Stimulated activated CD8-positive, alpha-beta memory T cell treated with anti-CD3 and anti-CD28 coated beads, Interleukin-12 subunit alpha, Interleukin-12 subunit beta, amount 100 ng/mL, for 4 hours (primary cell): ENCODE data around the gene CMBL.
"Not testable (repeated sequence)": the region's sequence is repeated elsewhere in the genome, so short reads cannot be mapped to it uniquely, and the experiment has no call there.

Source experiments
- DNase-seq: peaks from one replicate; pipeline ENCODE4 v3.0.0-alpha.2; 2020; ENCODE audit warnings: low read depth

CMBL gene

GRCh38 chr5:10333154-10334006 lies 25.7 kb upstream of the CMBL start:
- no peak for DNase-seq

GRCh38 chr5:10332301-10332700 lies 24.6 kb upstream of the CMBL start:
- no peak for DNase-seq

GRCh38 chr5:10331341-10331796 lies 23.7 kb upstream of the CMBL start:
- DNase-seq: no peak

DNA sequence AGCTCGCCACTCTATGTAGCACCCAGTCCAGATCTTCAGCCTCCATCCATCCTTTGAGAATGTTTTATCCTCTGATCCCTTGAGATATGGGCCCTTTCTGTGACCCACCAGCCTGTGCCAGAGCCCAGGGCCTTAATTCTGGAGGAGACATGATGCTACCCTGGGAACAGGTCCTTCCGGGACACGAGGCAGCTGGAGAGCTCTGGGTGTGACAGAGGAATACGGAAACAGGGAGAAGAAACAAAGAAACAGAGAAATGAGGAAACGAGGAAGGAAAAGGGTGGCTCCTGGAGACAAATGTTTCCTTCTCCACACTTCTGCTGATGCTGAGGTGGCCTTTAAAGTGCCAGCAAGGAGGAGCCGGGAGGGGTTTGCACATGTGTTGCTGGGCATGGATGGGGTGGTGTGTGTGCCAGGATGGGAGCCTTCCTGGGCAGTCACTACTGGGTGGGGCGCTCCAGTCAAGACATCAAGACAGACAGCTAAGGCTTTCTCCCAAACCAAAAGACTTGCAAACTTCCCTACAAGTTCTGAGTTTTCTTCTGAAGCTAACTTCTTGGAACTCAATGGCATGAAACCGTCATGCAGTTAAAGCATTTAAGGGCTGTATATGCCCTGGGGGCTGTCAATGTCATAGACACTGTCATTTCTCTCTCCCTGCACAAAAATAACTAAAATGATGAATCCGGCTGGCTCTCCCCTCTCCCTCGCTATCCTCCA lies 23.0 kb upstream of the CMBL start:
- no peak for DNase-seq

DNA sequence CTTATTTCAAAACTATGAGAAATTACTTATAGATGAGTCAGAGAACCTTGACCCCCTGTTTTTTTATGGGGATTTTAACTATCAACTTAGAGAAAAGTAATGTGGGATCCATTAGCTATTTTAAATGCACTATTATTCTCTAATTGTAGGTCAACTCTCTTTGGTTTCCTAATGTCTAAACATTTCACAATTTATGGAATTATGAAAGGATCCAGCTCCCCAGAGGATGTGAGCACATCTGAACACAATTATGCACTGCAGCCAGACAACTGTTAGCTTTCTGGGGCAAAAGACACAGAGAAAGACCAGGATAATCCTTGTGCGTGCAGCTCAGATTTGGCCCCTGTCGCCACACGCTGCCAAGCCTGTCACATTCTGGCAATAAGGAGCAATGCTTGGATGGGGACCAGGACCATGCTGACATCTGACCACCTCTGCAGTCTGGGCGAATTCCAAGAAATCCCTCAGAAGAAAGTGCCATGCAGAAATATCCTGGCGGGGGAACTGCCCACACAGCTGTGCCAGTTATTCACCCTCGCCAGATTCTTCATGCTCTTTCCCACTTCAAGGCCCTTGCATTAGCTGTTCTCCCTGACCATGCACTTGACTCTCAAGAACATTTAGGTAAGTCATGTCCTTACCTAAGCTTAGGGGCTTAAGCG lies 22.2 kb upstream of the CMBL start:
- no peak for DNase-seq

DNA sequence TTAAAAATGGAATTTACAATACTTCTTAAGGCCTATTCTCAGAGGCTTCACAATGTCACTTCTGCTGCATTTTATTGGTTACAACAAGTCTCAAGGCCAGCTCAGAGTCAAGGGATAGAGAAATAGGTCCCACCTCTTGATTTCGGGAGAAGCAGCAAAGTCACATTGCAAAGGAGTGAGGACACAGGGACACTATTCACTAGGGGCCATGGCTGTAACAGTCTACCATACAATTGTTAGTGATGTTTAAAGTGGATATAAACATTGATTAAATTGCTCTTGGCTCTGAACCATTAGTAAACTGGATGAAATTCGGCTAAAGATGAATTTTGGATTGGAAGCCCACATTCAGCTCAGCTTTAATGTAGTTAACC lies 21.7 kb upstream of the CMBL start:
- no peak for DNase-seq

- DNase-seq: no peak
Measured at GRCh38 chr5:10328323-10328722, 20.6 kb upstream of the CMBL start.

DNA sequence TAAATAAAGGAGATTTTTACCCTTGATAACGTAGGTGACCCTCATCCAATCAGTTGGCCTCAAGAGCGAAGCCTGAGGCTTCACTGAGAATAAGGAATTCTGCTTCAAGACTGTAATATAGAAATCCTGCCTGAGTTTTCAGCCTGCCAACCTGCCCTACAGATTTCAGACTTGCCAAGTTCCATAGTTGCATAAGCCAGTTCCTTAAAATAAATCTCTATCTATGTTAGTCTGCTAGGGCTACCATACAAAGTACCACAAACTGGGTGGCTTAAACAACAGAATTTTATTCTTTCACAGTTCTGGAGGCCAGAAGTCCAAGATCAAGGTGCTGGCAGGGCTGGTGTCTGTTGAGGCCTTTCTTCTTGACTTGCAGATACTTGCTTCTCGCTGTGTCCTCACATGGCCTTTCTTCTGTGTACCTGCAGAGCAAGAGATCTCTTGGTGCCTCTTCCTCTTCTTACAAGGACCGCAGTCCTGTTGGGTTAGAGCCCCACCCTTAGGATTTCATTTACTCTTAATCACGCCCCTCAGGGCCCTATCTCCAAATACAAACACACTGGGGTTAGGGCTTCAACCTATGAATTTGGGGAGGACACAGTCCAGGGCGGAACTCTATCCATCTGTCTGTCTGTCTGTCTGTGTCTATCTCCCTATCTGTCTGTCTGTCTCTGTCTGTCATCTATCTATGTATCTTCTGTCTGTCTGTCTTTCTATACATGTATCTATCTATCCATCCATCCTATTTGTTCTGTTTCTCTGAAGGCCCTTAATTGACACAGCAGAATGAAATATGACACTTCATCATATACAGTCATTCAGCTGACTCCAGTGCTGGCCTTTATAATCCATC lies 17.0 kb upstream of the CMBL start:
- DNase-seq: no peak

- DNase-seq: no peak
Measured at GRCh38 chr5:10323588-10324488, 16.1 kb upstream of the CMBL start.

- DNase-seq: no peak
Measured at GRCh38 chr5:10321882-10322281, 14.2 kb upstream of the CMBL start.

- DNase-seq: no peak
Measured at GRCh38 chr5:10320793-10321192, 13.1 kb upstream of the CMBL start.

DNA sequence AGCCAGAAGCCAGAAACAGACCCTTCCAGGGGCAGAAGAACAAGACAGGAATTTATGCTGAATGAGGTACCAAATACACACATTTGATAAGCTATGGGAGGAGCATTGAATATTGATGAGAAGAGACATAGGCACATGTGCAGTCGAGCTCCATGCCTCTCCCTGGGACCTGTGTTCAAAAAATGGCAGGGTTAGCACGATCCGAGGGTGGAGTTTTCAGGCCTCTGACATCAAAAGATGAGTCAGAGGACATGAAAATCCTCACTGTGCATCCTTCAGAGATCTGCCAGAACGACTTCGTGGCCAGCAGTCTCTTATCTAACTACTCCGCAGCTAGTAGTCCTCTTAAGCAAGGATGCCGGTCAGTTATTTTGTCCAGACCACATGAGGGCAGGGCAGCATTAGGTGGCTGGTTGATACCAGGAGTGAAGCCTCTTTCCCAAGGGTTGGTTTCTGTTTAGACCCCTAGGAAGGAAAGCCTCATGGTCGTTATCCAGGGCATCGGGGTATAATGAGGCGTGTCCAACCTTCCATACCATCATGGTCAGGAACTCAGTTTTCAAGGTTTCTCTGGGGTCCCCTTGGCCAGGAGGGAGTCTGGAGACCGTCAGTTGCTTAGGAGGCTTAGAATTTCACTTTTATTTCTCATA lies 11.6 kb upstream of the CMBL start:
- DNase-seq: no peak

- DNase-seq: no peak
Measured at GRCh38 chr5:10317825-10318682, 10.4 kb upstream of the CMBL start.

- DNase-seq: no peak
Measured at GRCh38 chr5:10315824-10316509, 8.3 kb upstream of the CMBL start.

GRCh38 chr5:10315201-10315600 lies 7.5 kb upstream of the CMBL start:
- no peak for DNase-seq

GRCh38 chr5:10311595-10312425 lies 4.1 kb upstream of the CMBL start:
- no peak for DNase-seq

- DNase-seq: not testable (repeated sequence)
Measured at GRCh38 chr5:10310835-10311570, 3.3 kb upstream of the CMBL start.
